ENCODE measurements around the gene MUL1.

Gene MUL1

GRCh38 chr1:20466273-20466672 is 41.7 kb downstream of the MUL1 start:
- DNase-seq, result no peak

- no peak for DNase-seq
Observed at GRCh38 chr1:20465187-20465586, 42.8 kb downstream of the MUL1 start.

- DNase-seq, result no peak
Observed at GRCh38 chr1:20463502-20463901, 44.4 kb downstream of the MUL1 start.

- no peak for DNase-seq
Observed at GRCh38 chr1:20462397-20462796, 45.6 kb downstream of the MUL1 start.

GRCh38 chr1:20458717-20459116 is 49.2 kb downstream of the MUL1 start:
- no peak for DNase-seq

GRCh38 chr1:20454004-20454403 is 53.9 kb downstream of the MUL1 start:
- no peak for DNase-seq

GRCh38 chr1:20449735-20450311 is 58.1 kb downstream of the MUL1 start:
- no peak for DNase-seq

Data from NCI-H1436 treated with DMSO at 0.1 percent for 48 hours (cell line).